Heart left ventricle (tissue), 13 donors: ENCODE measurements around the gene SLC16A5.

ENCODE experiments used
- CTCF ChIP-seq, 12 donors: fragments of 200-600 bp; sonication (generic) in 4 of 12; IDR thresholded peaks; one replicate each; pipeline versions ENCODE4 v1.5.0 to v1.8.0; 2018 to 2022; ENCODE audit warnings: antibody characterized with exemption in 12 of 12, mild to moderate bottlenecking in 5 of 12
- POLR2A ChIP-seq, 2 donors: fragments of 450-650 bp; IDR thresholded peaks; one replicate each; pipeline ENCODE4 v1.6.1; 2017; ENCODE audit warnings: antibody characterized with exemption in 2 of 2, mild to moderate bottlenecking in 2 of 2, moderate library complexity in 2 of 2
- donor health status: ischemic (EF 13 %, LVEDD 7.1; RV severe dilation, severe dysfunction).
- donor health status: DM: no; HTN: yes; CAD: no.
- donor health status: DM: no; HTN: no; CAD: no.
- donor health status: ischemic (EF 25% LVEDD 6.9; RV normal size, moderate dysfunction).
- donor health status: ischemic (EF 25% LVEDD 5.7; RV mildly dilated, moderate dysfunction).
- donor health status: ischemic (EF 35%, LVEDD 5.7; RV mildly dilated, moderate dysfunction).
- donor health status: nonischemic (EF 11% LVEDD 7.7; RV severe dilation, severe dysfunction).
- donor health status: DM: yes; HTN: yes; CAD: no.
- donor health status: PGD.
- donor health status: ischemic (EF 29% LVEDD 5.4; RV normal size, mild dysfunction).
- donor health status: nonischemic (EF 23%, LVEDD 6.1; RV moderate dilation, normal function).

- TF ChIP-seq CTCF (IDR thresholded peaks at IDR 0.05), result no peak
- no peak for TF ChIP-seq POLR2A (IDR thresholded peaks at IDR 0.05)
Measured at GRCh38 chr17:75118307-75118706, 30.6 kb downstream of the SLC16A5 start.
